CD4-positive, alpha-beta T cell treated with Interleukin-4 for 1 hour (primary cell): ENCODE results near the gene SLC51A.
"Not testable (repeated sequence)": the region's sequence is repeated elsewhere in the genome, so short reads cannot be mapped to it uniquely, and the experiment has no call there.

Experiments
- DNase-seq, 2 donors: peaks; one replicate each; pipeline ENCODE4 v3.0.0-alpha.2; 2020 to 2022

The SLC51A gene

GRCh38 chr3:196193736-196194541, 22.4 kb upstream of the SLC51A start:
- peak in 1 of 2 donors; percentile 38 for DNase-seq

GRCh38 chr3:196194542-196194915, 21.8 kb upstream of the SLC51A start:
- no peak for DNase-seq

- DNase-seq, result peak in 1 of 2 donors; percentile 35
These were observed 20.6 kb upstream of the SLC51A start for GRCh38 chr3:196195664-196196265.

GRCh38 chr3:196197524-196197923, 18.8 kb upstream of the SLC51A start:
- no peak for DNase-seq

- DNase-seq, result no peak
These were observed 18.2 kb upstream of the SLC51A start for GRCh38 chr3:196198081-196198675.

- no peak for DNase-seq
These were observed 17.3 kb upstream of the SLC51A start for GRCh38 chr3:196198771-196199753.

GRCh38 chr3:196202516-196202970, 13.8 kb upstream of the SLC51A start:
- DNase-seq, result peak in 1 of 2 donors; percentile 54

- no peak for DNase-seq
These were observed 12.5 kb upstream of the SLC51A start for GRCh38 chr3:196203846-196204245.

- not testable (repeated sequence) for DNase-seq
These were observed 10.7 kb upstream of the SLC51A start for GRCh38 chr3:196205442-196206205.

GRCh38 chr3:196207159-196207832, 9.0 kb upstream of the SLC51A start:
- DNase-seq, result peak in 1 of 2 donors; percentile 41

- peak; percentile 76 to 84 for DNase-seq
These were observed 8.3 kb upstream of the SLC51A start for GRCh38 chr3:196207833-196208607.

GRCh38 chr3:196208942-196209695, 7.2 kb upstream of the SLC51A start:
- DNase-seq, result no peak

GRCh38 chr3:196209944-196210672, 6.2 kb upstream of the SLC51A start:
- DNase-seq, result not testable (repeated sequence)

- DNase-seq, result no peak
These were observed 5.4 kb upstream of the SLC51A start, which contains the start of gene ZDHHC19 for GRCh38 chr3:196210673-196211556. TSS of gene ZDHHC19 (minus strand) at chr3:196211400. CDS start at chr3:196211315, 85 bp downstream.

- DNase-seq, result no peak
These were observed 1.4 kb upstream of the SLC51A start for GRCh38 chr3:196214783-196215441.

- no peak for DNase-seq
These were observed 777 bp upstream of the SLC51A start for GRCh38 chr3:196215493-196216020.

GRCh38 chr3:196216681-196217211, 412 bp downstream of the SLC51A start:
- DNase-seq, result no peak
